Kidney capillary endothelial cell (primary cell): ENCODE measurements around the gene PRR35.
A peak's percentile ranks its signal among the peaks of the same experiment; 100 is the strongest.

Experiments used
- DNase-seq: peaks from one replicate; pipeline ENCODE4 v3.0.0-alpha.2; 2018; ENCODE audit warnings: low spot score

The PRR35 gene

DNA sequence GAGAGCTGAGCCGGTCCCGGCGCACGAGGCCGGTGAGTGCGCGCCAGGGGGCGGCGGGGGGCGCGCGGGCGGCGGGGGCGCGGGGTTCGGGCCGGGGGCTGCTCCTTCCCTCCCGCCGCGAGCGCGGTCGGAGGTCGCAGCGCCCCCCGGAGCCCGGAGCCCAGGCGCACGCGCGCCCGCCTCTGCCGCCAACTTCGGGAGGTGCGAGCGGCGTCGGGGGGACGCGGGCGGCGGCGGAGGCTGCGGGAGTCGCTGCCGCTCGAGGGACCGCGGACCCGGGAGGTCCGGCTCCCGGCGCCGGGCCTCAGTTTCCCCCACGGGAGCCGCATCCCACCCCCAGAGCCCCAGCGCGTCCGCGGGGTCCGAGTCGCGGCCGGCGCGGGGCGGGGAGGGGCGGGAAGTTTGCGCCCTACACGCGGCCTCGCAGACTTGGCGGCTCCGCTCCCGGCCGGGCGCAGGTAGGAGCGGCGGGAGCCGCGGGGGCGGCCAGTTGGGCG lies at the start of gene PRR35:
TSS of gene PRR35 (plus strand) at position 191 of the 497 bp plus-strand sequence. CDS start 2,901 bp downstream, outside the sequence.
- DNase-seq, result no peak

DNA sequence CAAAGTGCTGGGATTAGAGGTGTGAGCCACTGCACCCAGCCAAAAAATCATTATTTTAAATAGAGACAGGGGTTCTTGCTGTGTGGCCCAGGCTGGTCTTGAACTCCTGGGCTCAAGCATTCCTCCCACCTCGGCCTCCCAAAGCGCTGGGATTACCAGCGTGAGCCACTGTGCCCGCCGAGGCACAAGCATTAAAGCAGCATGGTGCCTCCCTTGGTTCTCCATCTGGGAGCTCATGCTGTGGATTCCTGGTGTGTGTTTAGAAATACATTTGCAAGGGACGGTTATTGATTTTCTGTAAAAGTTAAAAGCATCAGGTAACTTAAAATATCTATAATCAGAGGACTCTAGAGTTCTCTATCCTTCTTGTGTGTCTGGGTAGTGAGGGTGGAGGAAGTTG lies 47.4 kb upstream of the PRR35 start:
- no peak for DNase-seq

DNA sequence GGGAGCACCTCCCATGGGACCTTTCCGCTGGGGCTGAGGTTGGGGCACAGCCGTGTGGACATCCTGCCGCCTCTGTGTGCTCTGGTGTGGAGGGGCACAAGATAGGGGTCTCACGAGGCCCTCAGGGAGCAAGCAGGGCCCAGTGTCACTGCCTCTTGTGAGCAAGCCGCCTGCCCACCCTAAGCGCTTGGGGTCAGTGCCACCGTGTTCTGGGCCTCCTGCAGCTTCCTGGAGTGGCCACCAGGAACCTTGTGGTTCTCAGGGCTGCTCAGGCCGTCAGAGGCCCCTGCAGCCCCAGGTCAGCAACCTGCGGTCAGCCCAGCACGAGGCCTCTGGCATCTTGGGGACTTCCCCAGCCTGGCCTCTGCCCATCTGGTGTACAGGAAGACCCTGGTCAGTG lies 46.2 kb upstream of the PRR35 start:
- no peak for DNase-seq

DNA sequence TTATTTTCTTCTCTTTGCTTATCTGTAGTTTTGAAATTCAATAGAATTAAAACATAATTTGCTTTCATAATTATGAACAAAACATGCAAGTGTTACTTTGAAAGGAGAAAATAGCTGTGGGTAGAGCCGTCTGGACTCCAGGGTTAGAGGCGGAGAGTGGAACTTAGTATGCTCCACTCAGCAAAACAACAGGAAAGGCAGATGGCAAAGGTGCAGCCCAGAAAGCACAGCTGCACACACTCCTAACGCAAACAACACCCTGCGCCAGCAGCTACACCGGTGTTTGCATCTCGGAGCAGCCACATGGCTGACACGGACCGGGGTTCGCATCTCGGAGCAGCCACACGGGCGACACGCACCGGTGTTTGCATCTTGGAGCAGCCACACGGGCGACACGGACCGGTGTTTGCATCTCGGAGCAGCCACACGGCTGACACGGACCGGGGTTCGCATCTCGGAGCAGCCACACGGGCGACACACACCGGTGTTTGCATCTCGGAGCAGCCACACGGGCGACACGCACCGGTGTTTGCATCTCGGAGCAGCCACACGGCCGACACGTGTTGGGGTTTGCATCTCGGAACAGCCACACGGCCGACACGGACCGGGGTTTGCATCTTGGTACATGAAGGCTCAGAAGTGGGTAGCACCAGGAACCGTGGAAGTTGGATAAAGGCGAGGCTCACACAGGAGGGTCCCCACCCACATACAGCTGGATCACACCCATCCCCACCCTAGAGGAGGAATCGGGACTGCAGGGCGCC lies 44.8 kb upstream of the PRR35 start:
- DNase-seq, result no peak

DNA sequence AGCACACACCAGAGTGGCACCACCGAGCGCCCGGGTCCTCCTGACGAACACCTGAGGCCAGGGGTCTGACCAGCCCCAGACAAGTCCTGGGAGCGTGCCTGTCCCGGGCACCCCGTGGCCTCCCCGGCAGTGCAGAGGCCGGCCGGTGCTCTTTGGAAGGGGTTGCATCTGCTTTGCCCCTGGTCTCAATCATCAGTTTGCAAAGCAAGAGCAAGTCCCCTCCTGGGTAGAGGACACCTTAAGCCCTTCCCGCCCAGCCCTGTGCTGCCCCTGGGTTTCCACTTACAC lies 44.3 kb upstream of the PRR35 start:
- no peak for DNase-seq

DNA sequence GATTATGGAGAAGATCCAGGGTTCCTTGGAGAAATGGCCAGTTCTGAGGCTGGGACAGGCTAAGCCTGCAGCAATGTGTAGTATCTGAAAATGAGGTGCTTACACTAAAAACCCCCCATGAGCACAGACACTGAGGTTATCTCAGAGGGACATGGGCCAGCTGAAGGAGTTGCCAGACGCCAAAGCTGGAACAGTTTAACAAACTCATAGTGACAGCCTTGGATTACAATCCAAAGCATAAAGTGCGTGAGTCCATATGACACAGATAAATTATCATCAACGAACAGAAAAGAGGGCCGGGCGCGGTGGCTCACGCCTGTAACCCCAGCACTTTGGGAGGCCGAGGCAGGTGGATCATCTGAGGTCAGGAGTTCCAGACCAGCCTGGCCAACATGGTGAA lies 43.9 kb upstream of the PRR35 start:
- no peak for DNase-seq

DNA sequence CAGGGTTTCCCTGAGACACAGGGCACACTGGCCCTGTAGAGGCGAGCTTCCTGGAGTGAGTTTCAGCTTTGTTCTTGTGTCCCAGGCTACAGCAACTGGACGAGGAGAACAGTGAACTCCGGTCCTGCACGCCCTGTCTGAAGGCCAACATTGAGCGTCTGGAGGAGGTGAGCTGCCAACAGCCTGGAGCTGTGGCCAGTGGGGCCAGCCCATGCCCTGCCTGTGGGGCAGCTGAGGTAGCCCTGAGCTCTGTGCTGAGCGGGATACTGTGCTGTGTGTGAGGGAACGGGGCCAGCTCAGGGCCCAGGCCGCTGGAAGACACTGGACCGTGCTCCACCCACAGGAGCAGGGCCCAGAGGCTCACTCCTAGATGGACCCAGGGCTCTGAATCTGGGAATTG lies 41.3 kb upstream of the PRR35 start:
- no peak for DNase-seq

DNA sequence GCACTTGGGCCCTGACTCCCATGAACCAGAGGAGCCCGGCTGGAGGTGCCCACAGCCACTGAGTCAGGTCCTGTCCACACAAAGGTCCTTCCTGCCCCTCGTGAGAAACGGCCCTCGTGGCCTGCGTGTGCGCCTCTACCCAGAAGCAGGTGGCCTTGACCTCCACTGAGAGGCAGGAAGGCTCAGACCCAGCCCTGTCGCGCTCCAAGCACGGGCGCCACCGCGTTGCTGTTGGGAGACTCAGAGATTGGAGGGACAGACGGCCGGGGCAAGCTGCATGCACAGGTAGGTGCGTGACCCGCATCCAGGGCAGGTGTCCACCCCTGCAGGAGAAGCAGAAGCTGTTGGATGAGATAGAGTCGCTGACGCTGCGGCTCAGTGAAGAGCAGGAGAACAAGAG lies 40.8 kb upstream of the PRR35 start:
- no peak for DNase-seq

DNA sequence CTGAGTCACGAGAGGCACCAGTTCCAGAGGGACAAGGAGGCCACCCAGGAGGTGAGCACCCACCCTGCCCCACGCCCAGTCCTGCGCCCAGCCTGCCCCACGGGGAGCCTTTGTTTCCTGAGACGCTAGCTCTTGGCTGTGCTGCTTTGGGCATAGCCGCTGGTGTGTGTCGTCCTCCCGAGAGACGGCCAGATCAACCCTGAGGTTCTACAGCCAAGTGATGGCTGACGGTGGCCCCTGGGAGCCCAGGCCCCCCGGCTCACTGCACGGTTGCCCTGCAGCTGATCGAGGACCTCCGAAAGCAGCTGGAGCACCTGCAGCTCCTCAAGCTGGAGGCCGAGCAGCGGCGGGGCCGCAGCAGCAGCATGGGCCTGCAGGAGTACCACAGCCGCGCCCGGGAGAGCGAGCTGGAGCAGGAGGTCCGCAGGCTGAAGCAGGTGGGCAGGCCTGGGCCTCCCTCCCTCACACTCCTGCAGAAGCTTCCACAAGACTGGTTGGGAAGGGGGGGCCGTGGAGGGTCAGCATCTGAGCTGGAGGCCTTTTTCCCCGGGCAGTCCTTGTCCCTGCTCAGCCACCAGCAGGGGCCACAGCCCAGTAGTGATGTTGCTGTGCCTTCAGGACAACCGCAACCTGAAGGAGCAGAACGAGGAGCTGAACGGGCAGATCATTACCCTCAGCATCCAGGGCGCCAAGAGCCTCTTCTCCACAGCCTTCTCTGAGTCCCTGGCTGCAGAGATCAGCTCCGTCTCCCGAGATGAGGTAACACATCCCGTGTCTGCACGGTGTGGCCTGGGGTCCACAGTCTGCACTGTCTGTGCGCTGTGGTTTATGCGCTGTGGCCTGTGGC lies 40.1 kb upstream of the PRR35 start:
- DNase-seq, result no peak

DNA sequence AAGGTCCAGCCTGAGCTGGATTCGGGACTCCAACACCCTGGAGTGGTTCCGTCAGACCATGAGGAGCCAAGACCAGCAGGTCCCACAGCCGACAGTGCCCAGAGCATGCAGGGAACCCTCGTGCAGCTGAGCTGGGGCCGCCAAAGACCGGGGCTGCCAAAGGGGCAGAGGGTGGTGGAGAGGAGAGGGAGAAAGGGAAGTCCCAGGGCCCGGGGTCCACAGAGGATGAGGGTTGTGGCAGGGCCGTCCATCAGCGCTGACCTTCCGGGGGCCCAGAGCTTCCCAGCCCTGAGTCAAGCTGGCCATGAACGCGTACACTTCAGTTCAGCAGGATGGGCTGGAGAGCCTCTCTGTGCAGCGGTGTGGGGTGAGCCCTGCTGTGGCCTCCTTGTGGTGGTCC lies 39.3 kb upstream of the PRR35 start:
- DNase-seq, result no peak

DNA sequence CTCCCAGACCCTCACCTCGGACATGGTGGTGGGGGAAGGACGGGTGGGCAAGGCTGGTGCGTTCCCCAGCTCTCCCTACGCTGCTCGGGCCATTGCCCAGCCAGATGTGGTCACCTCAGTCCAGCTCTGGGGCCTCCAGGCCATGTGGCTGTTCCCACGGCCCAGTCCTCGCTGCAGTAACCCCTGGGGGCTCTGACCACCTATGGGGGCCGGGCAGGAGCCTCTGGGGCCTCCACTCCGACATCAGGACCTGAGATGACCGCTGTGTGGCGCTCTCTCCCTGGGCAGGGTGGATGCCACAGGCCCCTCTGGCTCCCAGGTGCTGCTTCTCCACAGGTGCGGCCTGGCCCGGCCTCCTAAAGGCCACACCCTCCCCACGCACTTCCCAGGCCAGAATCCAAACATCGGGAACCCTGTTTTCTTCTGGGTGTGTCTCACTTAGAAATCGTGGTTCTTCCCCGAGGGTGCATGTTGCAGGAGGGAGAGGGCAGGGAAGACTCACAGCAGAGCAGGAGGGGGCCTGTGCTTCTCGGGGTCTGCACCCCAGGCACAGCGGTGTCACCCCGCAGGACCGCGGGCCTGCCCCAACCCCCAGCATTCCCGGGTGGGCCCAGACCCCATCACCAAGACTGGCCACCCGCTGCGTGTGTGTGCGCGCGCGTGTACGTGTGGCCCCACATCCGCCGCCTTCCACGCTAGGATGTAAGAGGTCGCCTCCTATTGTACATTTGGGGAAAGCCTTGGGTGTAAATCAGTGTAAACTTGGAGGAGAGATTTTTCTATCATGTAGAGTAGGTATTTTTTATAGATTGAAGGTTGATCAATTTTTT lies 38.6 kb upstream of the PRR35 start:
- no peak for DNase-seq

DNA sequence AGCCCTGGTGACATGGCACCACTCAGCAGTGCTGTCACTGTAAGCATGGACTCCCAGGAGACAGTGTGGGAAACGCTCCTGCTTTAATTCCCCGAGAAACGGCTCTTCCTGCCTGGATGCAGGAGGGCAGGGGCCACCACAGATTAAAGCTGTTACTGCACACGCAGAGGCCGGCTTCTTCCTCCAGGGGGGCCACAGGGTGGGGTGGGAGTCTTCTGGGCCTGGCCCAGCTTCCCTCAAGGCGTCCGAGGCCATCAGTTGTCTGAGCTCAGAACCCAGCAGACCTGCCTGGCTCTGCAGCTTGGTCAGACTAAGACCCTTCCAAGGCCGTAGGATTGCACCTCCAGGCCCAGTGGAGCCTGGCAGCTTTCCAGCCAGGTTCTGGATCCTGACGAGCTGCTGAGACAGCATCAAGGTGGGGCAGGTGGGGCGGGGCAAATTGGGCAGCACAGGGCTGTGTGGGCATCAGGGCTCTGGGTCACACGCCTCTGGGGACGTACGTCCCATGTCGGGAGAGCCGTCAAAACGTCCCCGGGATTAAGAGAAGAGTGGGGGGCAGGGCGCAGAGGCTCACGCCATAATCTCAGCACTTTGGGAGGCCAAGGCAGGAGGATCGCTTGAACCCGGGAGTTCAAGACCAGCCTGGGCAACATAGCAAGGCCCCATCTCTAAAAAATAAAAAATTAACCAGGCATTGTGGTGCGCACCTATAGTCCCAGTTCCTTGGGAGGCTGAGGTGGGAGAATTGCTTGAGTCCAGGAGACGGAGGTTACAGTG lies 37.7 kb upstream of the PRR35 start:
- DNase-seq, result no peak

DNA sequence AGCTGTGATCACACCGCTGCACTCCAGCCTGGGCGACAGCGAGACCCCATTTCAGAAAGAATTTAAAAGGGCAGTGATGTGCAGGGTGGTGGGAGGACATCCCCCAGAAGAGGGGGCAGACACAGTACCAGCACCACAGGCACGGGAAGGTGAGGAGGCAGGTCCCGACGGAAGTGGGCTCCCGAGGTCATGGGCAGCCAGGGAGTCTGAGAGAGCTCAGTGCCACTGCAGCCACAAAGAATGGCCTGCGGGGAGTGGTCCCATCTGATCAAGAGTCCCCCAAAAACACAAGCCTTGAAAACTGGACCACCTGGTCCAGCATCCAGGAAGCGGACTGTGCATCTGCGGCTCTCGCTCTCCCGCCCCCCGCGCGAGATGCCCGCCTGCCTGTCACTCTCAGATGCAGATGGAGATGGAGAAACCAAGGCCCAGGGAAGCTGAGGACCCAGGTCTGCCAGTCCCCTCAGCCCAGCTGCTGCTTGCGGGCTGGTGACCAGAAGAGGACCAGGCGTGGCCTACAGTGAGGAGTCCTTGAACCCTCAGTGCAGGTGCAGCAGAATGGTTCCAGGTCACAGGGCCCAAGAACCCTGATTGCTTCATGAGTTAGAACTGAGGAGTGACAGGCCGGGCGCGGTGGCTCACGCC lies 37.0 kb upstream of the PRR35 start:
- no peak for DNase-seq

DNA sequence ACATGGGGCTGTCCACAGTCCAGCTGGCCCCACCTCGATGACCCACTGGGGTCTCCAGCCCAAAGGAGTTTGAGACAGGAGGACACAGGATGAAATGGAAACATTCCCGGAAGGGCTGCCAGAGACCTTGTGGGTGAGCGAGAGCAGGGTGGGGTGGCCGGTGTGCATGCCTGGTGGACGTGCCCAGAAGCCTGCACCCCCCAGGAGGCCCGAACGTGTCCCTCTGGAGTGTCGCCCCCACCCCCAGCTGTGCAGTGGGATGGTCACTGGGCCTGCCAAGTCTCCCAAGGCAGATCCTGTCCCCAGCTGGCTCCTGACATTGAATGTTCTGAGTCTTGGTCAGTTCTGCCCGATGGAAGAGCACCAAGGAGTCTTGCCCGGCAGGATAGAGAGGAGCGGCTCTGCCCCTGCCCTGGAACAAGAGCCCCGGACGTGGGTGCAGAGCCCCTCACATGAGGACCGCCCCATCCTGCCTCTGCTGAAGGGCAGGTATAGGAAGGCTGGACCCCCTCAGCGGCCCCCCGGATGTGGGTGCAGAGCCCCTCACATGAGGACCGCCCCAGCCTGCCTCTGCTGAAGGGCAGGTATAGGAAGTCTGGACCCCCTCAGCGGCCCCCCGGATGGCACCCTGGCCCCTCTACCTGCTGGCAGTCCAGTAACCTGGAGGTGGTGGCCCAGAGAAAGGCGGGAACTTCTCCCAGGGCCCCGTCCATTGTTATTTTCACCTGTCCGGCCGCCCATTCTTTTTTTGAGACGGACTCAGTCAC lies 35.7 kb upstream of the PRR35 start:
- no peak for DNase-seq

DNA sequence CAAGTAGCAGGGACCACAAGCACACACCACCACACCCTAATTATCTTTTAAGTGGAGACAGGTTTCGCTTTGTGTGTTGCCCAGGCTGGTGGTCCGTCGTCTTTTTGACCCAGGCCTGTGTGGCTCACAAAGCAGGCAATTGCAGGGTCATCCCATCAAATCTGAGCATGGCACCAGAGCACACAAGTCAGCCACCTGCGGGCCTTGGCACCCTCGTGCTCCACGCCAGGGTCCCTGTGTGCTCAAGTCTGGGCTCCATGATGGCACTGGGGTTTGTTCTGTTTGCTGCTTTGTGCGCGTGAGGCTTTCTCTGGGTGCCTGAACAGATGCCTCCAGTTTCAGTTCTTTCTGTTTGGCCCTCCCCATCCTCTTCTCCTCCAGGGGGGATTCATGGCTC lies 35.1 kb upstream of the PRR35 start:
- no peak for DNase-seq

DNA sequence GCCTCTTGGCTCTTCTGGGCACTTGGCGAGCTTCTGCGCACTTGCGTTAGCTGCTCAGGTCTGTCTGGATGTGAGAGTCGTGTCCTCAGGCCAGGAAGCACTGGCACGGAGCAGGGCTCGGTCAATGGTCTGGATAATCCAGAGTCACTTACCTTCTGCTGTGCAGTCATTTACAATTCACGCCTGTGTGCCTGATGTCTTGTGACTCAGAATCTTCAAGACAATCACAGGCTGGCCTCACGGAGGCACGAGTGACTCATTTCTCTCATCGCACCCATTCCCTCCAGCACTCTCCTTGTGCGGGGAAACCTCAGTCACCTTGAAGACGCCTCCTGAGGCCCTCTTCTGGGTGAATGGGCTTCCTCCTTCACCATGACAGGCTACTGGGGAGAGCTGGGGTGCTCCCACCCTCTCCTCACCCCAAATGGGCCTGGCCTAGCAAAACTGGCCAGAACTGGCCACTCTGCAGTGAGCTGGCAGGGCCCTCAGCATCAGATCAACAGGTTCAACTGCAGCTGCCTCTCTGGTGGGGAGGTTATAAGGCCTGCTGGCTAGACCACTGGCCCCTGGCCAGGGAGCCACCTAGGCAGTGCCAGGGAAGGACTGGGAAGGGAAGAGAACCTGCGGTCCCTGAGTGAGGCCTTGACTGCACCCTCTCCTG lies 34.5 kb upstream of the PRR35 start:
- DNase-seq, result peak; percentile 88

DNA sequence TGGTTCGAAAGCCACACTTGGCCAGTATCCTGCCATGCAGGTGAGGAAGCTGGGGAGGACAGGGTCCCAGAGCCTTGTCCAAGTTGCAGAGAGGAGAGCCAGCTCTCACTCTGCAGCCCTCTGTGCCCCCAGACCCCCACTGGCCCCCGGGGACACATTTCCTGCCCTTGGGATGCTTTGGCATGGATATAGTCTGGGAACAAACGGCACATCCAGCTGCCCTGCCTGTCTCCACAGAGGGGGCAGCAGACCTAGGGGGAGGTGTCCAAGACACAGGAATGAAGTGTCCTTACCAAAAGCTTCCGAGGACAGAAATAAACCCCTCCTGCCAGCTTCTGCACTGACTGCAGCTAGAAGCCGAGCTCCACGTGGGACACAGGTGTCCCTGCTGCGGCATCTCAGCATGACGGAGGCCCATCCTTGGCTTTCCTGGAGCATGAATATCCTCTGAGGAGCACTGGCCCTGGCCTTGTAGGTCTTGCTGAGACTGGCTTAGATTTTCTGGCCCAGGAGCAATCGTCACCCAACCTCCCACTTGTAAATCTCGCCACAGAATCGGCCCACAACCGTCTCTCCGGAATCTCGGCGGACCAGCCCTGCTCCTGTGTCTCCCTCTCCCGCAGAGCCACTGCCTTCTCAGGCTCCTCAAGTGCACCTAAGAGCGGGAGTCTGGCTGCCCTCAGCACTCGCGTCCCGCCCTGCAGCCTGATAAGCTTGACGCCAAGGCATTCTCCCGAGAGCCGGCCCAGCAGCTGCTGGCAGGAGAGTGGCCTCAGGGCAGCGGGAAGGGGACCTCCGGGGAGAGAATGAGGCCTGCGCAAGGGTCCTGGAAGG lies 33.8 kb upstream of the PRR35 start:
- peak; percentile 36 for DNase-seq

DNA sequence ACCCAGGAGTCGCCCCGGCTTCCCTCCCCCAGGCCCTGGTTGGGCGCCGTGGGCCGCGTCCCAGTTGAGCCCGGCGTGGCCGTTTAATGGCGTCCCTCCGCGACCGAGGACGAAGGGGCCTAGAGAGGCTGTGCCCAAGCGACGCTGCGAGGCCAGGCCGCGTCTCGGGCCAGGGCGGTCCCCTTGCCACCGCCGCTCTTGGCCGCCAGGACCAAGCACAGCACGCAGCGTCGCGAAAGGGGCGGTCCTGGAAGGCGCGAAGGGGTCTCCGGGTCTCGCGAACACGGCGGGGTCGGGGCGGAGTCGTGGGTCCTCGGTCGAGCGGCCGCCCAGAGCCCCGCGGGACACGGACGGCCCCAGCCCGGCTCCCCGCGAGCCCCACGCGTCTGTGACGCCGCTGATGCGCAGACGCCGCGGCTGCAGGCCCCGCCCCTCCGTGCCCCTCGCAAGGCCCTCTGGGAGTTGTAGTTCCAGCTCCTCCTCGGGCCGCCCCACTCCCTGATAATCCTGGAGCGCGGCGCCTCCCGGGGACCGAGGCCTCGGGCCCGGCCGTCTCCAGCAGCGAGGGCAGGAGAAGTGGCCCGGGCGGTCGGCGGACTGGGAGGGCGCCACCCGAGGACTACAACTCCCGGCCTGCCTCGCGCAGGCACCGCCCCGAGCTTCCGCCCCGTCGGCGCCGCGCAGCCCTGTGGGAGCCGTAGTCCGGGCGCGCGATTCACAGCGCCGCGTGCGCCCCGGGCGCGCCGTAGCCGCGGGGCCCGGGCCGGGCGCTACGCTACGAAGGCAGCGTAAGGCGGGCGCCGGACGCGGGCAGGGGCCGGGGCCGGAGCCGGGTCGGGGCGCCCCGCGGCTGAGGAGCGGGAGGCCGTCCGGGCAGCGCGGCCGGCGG lies 32.9 kb upstream of the PRR35 start, which contains the start of gene CAPN15:
TSS of gene CAPN15 (plus strand) at position 698 of the 889 bp plus-strand sequence. CDS start 19,127 bp downstream, outside the sequence.
- DNase-seq, result peak; percentile 78
